NCI-H2029 treated with DMSO at 0.1 percent for 48 hours (cell line): Measurements from ENCODE around the gene TTLL5.

ENCODE experiments used
- DNase-seq: peaks from one replicate; lab custom pipeline; 2025; lab: John Stamatoyannopoulos, UW

The TTLL5 gene

GRCh38 chr14:75871181-75871880 lies 210.3 kb downstream of the TTLL5 start:
- no peak for DNase-seq

GRCh38 chr14:75875958-75876357 lies 214.9 kb downstream of the TTLL5 start:
- no peak for DNase-seq

DNA sequence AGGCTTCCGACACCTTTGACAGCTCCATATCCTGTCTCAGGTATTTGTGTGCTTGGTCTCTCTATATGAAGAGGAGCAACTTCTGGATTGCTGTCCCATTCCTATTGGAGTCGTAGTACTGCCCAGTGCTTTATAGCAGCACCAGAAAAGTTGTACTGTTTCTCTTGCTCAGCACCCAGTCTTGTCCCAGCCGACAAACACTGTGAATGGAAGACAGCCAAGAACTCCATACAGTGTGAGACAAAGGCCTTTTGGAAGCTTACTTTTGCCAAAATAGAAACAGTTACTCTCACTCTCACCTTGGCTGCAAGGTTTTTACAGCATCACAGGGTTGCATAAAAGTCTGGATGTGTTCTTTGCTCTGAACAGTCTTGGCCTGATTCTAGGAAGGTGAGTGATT lies 215.5 kb downstream of the TTLL5 start:
- no peak for DNase-seq

- DNase-seq, result no peak
These were observed 216.2 kb downstream of the TTLL5 start for GRCh38 chr14:75877292-75877691.

DNA sequence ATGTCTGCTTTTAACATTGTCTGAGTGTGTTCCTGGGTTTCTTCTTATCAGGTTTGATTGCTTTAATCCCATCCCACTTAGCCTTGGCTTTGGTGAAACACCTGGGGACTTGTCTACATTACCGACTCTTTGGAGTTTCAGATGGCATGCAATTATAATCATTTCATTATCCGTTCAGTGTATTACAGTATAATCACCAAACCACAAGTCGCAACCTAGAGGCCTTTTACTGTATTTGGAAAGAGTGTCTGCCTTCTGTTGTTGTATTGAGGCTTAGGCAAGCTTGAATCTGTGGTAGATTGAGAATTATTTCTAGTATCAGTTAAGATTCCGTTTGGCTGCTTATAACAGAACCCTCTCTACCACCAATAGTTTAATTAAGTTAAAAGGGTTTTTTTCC lies 216.8 kb downstream of the TTLL5 start:
- no peak for DNase-seq

DNA sequence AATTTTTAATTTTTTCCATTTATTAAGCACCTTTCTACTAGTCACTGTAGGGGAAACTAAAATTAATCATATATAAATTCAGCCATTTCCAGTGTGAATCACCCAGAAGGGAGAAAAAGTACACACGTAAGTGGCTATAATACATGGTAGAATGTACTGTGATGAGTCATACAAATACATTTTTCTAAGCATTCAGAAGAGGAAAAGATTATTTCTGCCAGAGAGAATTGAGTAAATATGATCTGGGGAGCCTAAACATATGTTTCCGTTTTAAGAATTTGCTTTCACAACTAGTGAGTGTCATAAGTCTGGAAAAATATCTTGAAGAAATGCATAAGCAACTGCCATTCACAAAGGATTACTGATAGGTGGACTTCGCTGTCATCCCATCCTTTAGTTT lies 218.0 kb downstream of the TTLL5 start:
- DNase-seq, result no peak

- DNase-seq, result no peak
These were observed 219.5 kb downstream of the TTLL5 start for GRCh38 chr14:75880512-75880911.

DNA sequence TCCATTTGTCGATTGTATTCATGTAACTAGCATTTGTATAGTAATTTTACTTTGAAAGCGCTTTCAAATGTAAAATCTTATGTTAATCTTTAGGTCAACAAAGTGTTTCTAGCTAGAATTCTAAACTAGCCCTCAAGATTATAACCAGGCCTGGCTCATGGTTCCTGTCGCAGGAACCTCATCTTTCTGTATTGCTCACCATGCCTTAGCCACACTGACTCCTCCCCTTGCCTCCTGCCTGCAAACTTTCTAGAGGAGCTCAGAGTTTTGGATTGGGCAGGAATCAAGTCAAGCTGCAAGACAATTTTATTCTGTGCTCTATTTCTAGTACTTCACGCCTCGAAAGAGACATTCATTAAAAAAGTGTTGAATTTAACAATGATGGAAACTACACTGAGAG lies 220.9 kb downstream of the TTLL5 start:
- no peak for DNase-seq

DNA sequence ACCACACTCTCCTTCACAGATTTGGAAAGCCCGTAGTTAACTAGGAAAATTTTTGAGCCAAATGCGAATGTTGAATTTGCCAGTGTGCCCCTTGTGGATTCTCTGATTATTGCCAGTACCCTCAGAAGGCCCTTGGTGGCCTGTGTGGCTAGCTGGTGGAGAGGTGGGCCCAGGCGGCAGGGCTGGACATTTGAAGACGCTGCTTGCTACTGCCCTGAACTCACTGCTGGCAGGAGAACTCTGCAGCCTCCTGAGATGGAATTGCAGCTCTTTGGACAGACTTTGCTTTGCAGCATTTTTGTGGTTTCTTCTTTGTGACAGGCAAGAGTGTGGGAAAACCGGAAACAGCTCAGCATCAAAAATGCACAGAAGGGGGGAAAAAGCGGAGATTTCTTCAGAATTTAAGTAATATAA lies 223.2 kb downstream of the TTLL5 start:
- DNase-seq, result no peak

- DNase-seq, result no peak
These were observed 224.8 kb downstream of the TTLL5 start for GRCh38 chr14:75885829-75886228.

DNA sequence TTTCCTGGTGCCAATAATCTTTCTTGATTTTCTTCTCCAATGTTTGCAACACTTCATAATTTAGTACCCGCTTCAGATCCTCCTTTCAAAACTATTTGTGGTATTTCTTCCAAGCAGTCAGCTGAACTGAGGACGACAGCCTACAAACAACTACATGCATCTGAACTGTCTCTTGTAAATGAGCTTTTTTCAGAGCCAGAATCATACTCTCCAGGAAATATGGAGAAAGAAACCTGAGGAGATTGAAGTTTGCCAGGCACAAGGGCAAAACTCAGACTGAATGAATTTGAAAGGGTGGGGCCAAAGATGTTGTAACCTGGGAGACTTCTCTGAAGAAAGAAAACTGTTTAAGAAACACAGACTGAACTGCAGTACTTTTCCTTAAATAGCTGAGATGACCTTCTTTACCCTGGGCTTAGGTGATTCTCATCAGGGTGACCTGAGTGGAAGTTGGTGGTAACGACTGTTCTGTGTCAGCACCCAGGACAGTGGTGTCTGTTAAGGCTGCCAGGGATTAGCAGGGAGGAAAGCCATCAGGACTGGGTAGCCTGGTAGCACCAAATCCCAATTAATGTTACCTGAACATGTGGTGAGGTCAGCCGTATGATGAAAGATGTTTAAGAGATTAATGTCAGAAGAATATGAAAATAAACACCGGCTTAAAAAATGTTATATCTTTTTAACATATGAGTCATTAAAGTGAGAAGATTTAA lies 225.7 kb downstream of the TTLL5 start:
- DNase-seq, result no peak

DNA sequence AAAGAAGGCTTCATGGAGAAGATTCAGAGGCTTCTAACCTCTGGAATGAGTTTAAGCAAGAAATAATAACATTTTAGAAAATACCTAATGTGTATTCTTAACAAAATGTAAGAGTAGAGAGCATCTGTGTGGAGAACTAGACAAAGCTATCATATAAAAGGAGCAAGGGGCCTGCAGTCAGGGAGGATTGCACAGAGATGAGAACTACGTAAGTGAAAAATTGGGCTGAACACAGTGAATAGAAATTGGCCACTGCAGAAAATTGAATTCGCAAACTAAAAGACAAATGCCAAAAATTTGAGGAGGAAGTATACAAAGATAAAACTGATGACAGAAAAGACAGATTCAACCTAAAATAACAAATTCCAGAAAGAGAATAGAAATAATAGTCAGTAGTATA lies 227.9 kb downstream of the TTLL5 start:
- DNase-seq, result no peak

- DNase-seq, result no peak
These were observed 235.3 kb downstream of the TTLL5 start for GRCh38 chr14:75896341-75896740.

DNA sequence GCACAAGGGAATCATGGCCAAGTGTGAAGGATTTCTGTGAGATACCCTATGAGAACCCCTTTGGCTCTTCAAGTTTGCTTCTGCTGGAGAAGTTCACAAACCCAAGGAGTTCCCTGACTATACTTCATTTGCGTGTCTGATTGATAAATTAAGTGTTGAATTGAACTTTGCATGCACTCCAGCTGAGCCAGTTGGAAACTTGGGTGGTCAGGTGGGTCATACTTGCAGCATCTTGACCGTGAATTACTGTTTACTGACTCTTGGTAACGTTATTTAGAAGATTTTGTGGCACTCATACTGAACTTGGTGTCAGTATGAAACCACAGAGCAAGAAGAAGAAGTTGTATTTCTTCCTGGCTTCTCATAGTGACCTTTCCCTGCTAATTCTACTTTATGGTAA lies 243.3 kb downstream of the TTLL5 start:
- no peak for DNase-seq

GRCh38 chr14:75905147-75905904 lies 244.3 kb downstream of the TTLL5 start:
- no peak for DNase-seq

DNA sequence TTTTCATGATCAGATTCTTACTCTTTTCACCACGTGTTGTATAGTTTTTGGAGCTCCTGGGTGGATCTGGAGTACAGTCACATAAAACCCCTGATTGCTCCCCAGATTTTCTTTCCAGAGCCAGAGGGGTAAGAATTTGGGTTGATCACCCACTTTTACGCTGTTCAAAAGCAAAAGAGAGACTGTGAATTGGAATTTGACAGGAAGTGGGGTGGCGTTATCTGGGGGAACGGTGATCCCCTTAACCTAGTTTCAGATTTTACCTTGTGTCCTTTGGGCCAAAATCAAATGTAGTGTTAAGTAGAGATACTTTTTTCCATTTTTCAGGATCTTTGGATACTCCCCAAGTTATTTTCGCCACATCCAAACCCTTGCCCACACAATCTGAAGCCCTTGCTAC lies 245.2 kb downstream of the TTLL5 start:
- no peak for DNase-seq

GRCh38 chr14:75906680-75907280 lies 245.7 kb downstream of the TTLL5 start:
- DNase-seq, result peak; percentile 8

DNA sequence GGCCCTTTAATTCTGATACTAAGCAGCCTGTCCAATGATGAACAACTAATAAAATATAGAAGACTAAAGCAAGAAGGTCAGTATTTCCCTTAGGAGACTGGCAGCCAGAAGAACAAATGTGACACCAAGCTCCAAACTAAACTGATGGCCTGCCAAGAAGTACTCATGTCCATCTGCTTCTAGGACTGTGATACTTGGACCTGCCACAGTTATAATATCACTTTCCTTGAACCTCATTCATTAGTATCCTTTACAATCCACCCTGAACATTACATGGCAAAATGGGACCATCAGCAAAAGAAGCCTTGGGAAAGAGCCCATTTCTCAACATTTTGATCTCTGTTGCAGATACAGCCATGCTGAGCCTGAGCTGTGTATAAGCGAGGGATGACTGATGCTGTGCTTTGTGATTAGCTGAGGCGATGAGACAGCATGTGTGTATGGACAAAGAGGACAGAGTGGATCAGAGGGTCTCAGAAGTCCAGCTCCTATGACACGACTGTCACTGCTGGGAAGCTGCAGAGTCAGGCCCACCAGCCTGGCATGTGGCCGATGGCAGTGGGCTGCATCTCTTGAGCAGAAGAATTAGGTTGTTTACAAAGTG lies 246.8 kb downstream of the TTLL5 start:
- no peak for DNase-seq

DNA sequence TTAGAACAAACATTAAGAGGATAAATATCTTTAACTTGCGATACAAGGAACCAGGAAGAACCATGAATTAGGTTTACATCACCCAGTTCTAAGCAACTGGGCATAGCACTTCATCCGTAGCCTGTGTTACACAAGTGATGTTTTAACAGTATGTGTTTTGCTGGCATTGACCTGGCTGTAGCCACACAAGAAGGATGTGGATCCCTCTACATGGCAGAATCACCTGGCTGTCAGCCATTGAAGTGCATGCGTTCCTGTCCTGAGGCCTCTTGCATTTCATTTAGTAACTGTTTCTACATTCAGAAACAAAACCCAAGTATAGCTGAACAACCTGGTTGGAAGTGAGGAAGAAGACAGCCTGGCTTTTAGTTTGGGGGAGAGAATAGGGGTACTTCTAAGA lies 248.6 kb downstream of the TTLL5 start:
- DNase-seq, result no peak

- DNase-seq, result no peak
These were observed 249.0 kb downstream of the TTLL5 start for GRCh38 chr14:75910048-75910447.

- no peak for DNase-seq
These were observed 250.8 kb downstream of the TTLL5 start for GRCh38 chr14:75911883-75912282.

GRCh38 chr14:75913183-75913582 lies 252.1 kb downstream of the TTLL5 start:
- DNase-seq, result no peak
